HCT116 (cell line): ENCODE results near the gene A3GALT2. TPM values are rescaled to one million over a fixed set of nuclear protein-coding genes. Genes with fewer than 3 reads are reported as not detected.

Source experiments
- ATAC-seq: fragments of 200-7000 bp; cut with Tn5 transposase; 2 replicates; pipeline ENCODE4 v1.9.1; 2020; ENCODE audit warnings: mild to moderate bottlenecking, moderate library complexity
- BruUV-seq: library from RNA; stranded (reverse); fragments of 400-500 nt; replicated peaks from 2 replicates; lab custom pipeline; 2021; lab: Mats Ljungman, UMichigan
- CTCF ChIA-PET: fragments of 300-600 bp; sonication (Branson Sonifier 250); formaldehyde crosslinking; loops from one replicate; lab custom pipeline; 2021; ENCODE audit warnings: antibody characterized with exemption; lab: Charles Lee
- POLR2A ChIA-PET: fragments of 300-600, 350-600 bp; sonication (Branson Sonifier 250); formaldehyde crosslinking; loops from one replicate; lab custom pipeline; 2021; ENCODE audit warnings: antibody characterized with exemption; lab: Charles Lee
- RAD21 ChIA-PET, 2 experiments: fragments of 300-600 bp; sonication (Branson Sonifier 250); formaldehyde crosslinking; loops; one replicate each; lab custom pipeline; 2023; ENCODE audit warnings: low total read pairs in 2 of 2; ENCODE audit not compliant: uncharacterized antibody in 2 of 2, unreplicated experiment in 2 of 2, low non-redundant PET in 1 of 2; lab: Charles Lee
- DNase-seq: peaks from one replicate; pipeline ENCODE4 v3.0.0-alpha.2; 2010; ENCODE audit warnings: low read depth, low spot score
- H2AFZ ChIP-seq: fragments of 200-600 bp; shearing (Covaris generic), sonication (generic); 2 replicates; pipeline ENCODE4 v1.6.1; 2017; ENCODE audit warnings: low read depth, mixed run types, mixed read lengths, antibody characterized with exemption, low read length; ENCODE audit not compliant: poor library complexity, severe bottlenecking
- H3K27ac ChIP-seq: 2 replicates; pipeline ENCODE4 v1.5.1; 2012; ENCODE audit warnings: low read depth, low read length
- H3K27me3 ChIP-seq: fragments of 200-600 bp; sonication (generic); 2 replicates; pipeline ENCODE4 v1.6.1; 2016; ENCODE audit warnings: mixed run types, low read length, mixed read lengths; ENCODE audit not compliant: insufficient read depth
- H3K36me3 ChIP-seq, 2 experiments: fragments of 200-500 bp in 1 of 2; fragments of 200-600 bp in 1 of 2; sonication (Bioruptor generic) in 1 of 2; sonication (generic) in 1 of 2; 2 replicates each; pipeline versions ENCODE4 v1.5.1 to v1.6.1; 2014 to 2016; ENCODE audit warnings: low read length in 2 of 2, inconsistent platforms in 1 of 2, mixed read lengths in 1 of 2, mixed run types in 1 of 2; ENCODE audit not compliant: insufficient read depth in 2 of 2, control insufficient read depth in 1 of 2
- H3K4me1 ChIP-seq, 2 experiments: fragments of 200-600 bp in 1 of 2; sonication (generic) in 1 of 2; 2 replicates each; pipeline versions ENCODE4 v1.5.1 to v1.6.1; 2012 to 2017; ENCODE audit warnings: low read length in 2 of 2, inconsistent platforms in 1 of 2, mild to moderate bottlenecking in 1 of 2, mixed read lengths in 1 of 2, mixed run types in 1 of 2, moderate library complexity in 1 of 2; ENCODE audit not compliant: insufficient read depth in 2 of 2, control insufficient read depth in 1 of 2
- H3K4me2 ChIP-seq: fragments of 200-600 bp; sonication (generic); 2 replicates; pipeline ENCODE4 v1.6.1; 2017; ENCODE audit warnings: mixed run types, low read length, mixed read lengths
- H3K4me3 ChIP-seq, 2 experiments: fragments of 200-600 bp in 1 of 2; sonication (generic) in 1 of 2; replicated peaks in 1 of 2; 2 replicates each; pipeline ENCODE4 v1.5.1; 2011 to 2016; ENCODE audit warnings: low read length in 2 of 2, control low read depth in 1 of 2, low read depth in 1 of 2, mild to moderate bottlenecking in 1 of 2, mixed read lengths in 1 of 2, mixed run types in 1 of 2
- H3K79me2 ChIP-seq: fragments of 200-600 bp; sonication (generic); 2 replicates; pipeline ENCODE4 v1.6.1; 2017; ENCODE audit warnings: mild to moderate bottlenecking, mixed run types, low read length, moderate library complexity, mixed read lengths; ENCODE audit not compliant: insufficient read depth
- H3K9ac ChIP-seq: fragments of 200-600 bp; sonication (generic); 2 replicates; pipeline ENCODE4 v1.6.1; 2016; ENCODE audit warnings: low read length, mixed read lengths
- H3K9me2 ChIP-seq: fragments of 200-600 bp; sonication (generic), shearing (Covaris generic); 2 replicates; pipeline ENCODE4 v1.6.1; 2017; ENCODE audit warnings: mixed run types, mild to moderate bottlenecking, moderate library complexity; ENCODE audit not compliant: insufficient read depth
- H3K9me3 ChIP-seq, 2 experiments: fragments of 200-500 bp in 1 of 2; fragments of 200-600 bp in 1 of 2; sonication (Bioruptor generic) in 1 of 2; sonication (generic) in 1 of 2; 2 replicates each; pipeline ENCODE4 v1.6.1; 2014 to 2017; ENCODE audit warnings: low read length in 2 of 2, mixed read lengths in 2 of 2, inconsistent platforms in 1 of 2, low read depth in 1 of 2, mild to moderate bottlenecking in 1 of 2, mixed run types in 1 of 2, moderate library complexity in 1 of 2; ENCODE audit not compliant: control insufficient read depth in 1 of 2, insufficient read depth in 1 of 2
- H4K20me1 ChIP-seq: fragments of 200-600 bp; sonication (generic), shearing (Covaris generic); 2 replicates; pipeline ENCODE4 v1.6.1; 2017; ENCODE audit warnings: mixed run types, mild to moderate bottlenecking, moderate library complexity; ENCODE audit not compliant: insufficient read depth
- CBX3 ChIP-seq: IDR thresholded peaks from 2 replicates; pipeline ENCODE4 v1.6.1; 2012; ENCODE audit warnings: low read depth
- CEBPB ChIP-seq: IDR thresholded peaks from 2 replicates; pipeline ENCODE4 v1.6.1; 2012; ENCODE audit warnings: low read depth
- EZH2 ChIP-seq: fragments of 200-600 bp; sonication (generic); IDR thresholded peaks from 2 replicates; pipeline ENCODE4 v1.6.1; 2017; ENCODE audit warnings: antibody characterized with exemption, mixed run types
- EZH2phosphoT487 ChIP-seq: fragments of 200-600 bp; IDR thresholded peaks from 2 replicates; pipeline ENCODE4 v1.6.1; 2018; ENCODE audit warnings: antibody characterized with exemption, borderline replicate concordance
- FOSL1 ChIP-seq: IDR thresholded peaks from 2 replicates; pipeline ENCODE4 v1.6.1; 2012; ENCODE audit warnings: low read depth
- JUND ChIP-seq: IDR thresholded peaks from 2 replicates; pipeline ENCODE4 v1.6.1; 2012
- POLR2A ChIP-seq: IDR thresholded peaks from 2 replicates; pipeline ENCODE4 v1.7.0; 2011; ENCODE audit warnings: borderline replicate concordance; ENCODE audit not compliant: insufficient read depth, insufficient read length; ENCODE audit errors: extremely low read depth
- RAD21 ChIP-seq: IDR thresholded peaks from 2 replicates; pipeline ENCODE4 v1.6.1; 2012; ENCODE audit warnings: low read depth, mild to moderate bottlenecking
- REST ChIP-seq: IDR thresholded peaks from 2 replicates; pipeline ENCODE4 v1.6.1; 2012; ENCODE audit warnings: low read depth
- SP1 ChIP-seq: IDR thresholded peaks from 2 replicates; pipeline ENCODE4 v1.6.1; 2012; ENCODE audit warnings: low read depth
- YY1 ChIP-seq: IDR thresholded peaks from 2 replicates; pipeline ENCODE4 v1.6.1; 2011; ENCODE audit warnings: low read length, low read depth, moderate library complexity, mild to moderate bottlenecking; ENCODE audit not compliant: insufficient replicate concordance; ENCODE audit errors: extremely low read depth
- ZBTB33 ChIP-seq: IDR thresholded peaks from 2 replicates; pipeline ENCODE4 v1.6.1; 2011; ENCODE audit warnings: mild to moderate bottlenecking, low read length, moderate library complexity; ENCODE audit not compliant: insufficient replicate concordance; ENCODE audit errors: extremely low read depth
- ZFX ChIP-seq: fragments of 450-650 bp; IDR thresholded peaks from 2 replicates; pipeline ENCODE4 v1.6.1; 2017
- ZNF274 ChIP-seq: fragments of 200-500 bp; sonication (Bioruptor generic); IDR thresholded peaks from 2 replicates; pipeline ENCODE4 v1.6.1; 2014; ENCODE audit warnings: mild to moderate bottlenecking, low read depth, low read length, inconsistent platforms
- intact Hi-C: fragments of 100-400 bp; cut with micrococcal nuclease; formaldehyde crosslinking; loops from 2 replicates; pipeline ENCODE4 v1.10.0; 2022
- total RNA-seq: library from RNA; stranded (reverse); gene quantifications from one replicate; pipeline ENCODE4 v1.2.1, GENCODE V29; 2021; ENCODE audit not compliant: unreplicated experiment
- TF ChIP-seq, protein P1 (sequence below): IDR thresholded peaks from 2 replicates; pipeline ENCODE4 v1.6.1; 2012

Gene A3GALT2
- total RNA-seq, 1 experiment from 2014 or later: not detected

DNA sequence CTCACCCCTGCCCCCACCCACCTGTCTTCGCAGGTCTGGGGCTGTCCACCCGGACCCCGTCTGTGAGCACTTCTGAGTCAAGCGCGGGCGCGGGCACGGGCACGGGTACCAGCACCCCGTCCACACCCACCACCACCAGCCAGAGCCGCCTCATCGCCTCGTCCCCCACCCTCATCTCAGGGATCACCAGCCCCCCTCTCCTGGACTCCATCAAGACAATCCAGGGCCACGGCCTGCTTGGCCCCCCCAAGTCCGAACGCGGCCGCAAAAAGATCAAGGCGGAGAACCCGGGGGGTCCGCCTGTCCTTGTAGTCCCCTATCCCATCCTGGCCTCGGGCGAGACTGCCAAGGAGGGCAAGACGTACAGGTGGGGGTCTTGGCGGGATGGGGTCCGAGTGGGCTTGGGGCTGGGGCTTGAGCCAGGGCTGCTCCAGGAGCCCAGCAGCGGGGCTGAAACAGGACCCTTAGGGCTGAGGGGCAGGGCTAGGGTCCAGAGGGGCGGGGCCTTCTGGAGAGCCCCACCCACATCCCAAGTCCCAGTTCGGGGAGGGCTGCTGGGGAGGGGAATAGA is 40.7 kb downstream of the A3GALT2 start (continued):
- TF ChIP-seq REST (no peak), EZH2 (no peak), RAD21 (no peak)

DNA sequence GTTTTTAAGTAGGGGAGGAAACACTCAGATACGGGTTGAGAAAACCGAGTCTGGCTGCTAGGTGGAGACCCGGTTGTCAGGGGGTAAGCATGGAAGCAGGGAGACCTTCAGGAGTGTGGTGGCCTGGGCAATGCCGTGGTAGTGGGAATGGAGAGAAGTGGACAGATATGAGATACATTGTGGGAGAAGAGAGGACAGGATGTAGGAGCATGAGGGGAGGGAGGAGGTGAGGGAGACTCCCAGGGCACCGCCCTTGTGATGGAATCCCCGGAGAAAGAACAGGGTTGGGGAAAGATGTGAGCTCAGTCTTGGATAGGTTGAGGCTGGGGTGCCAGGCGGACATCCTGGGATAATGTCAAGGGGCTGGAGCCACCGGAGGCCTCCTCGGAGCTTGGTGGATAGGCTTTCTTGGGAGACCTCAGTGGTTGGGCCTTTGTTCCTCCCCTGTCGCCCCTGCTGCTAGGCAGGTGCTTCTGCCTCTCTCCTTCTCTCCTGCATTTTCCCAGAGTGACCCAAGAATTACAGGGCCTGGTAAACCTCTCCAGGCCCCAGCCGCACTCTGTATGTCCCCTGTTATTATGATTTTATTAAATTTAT is 43.3 kb downstream of the A3GALT2 start:
- ATAC-seq: no peak
- H3K27ac ChIP-seq: no peak overlapping the region
- no peaks in the 10 kb centered on the region for H3K9me2 ChIP-seq
- no peaks in the 10 kb centered on the region for H3K4me1 ChIP-seq
- ChIA-PET RAD21 (no interaction called here), CTCF (interaction anchor here (1.0 kb wide), 1 partner anchor 18 kb away, joined by 5 read pairs; no protein-coding TSS in a partner anchor), POLR2A (no interaction called here)
- H4K20me1 ChIP-seq: no peaks in the 10 kb centered on the region
- BruUV-seq: no TSS peak
- no peaks in the 10 kb centered on the region for H3K36me3 ChIP-seq
- H2AFZ ChIP-seq: no peak overlapping the region
- H3K79me2 ChIP-seq: no peaks in the 10 kb centered on the region
- H3K27me3 ChIP-seq: no peaks in the 10 kb centered on the region
- intact Hi-C loops: no loop called here
- H3K4me3 ChIP-seq: no peak overlapping the region
- H3K9ac ChIP-seq: no peak overlapping the region
- H3K9me3 ChIP-seq: no peaks in the 10 kb centered on the region
- no peak for DNase-seq
- H3K4me2 ChIP-seq: no peak overlapping the region
- no peak for TF ChIP-seq YY1
- TF ChIP-seq CBX3: no peak
- no peak for TF ChIP-seq POLR2A
- no peak for TF ChIP-seq REST
- no peak for TF ChIP-seq JUND
- no peak for TF ChIP-seq ZBTB33
- no peak for TF ChIP-seq SP1
- TF ChIP-seq RAD21: no peak
- TF ChIP-seq EZH2: no peak
- TF ChIP-seq FOSL1: no peak
- no peak for TF ChIP-seq EZH2phosphoT487
- TF ChIP-seq ZFX: no peak
- TF ChIP-seq, protein P1, sequence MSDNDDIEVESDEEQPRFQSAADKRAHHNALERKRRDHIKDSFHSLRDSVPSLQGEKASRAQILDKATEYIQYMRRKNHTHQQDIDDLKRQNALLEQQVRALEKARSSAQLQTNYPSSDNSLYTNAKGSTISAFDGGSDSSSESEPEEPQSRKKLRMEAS: no peak
- TF ChIP-seq CEBPB: no peak
- no peak for TF ChIP-seq ZNF274
